Small intestine (tissue), 7 donors: ENCODE results near the gene LRP8. TPM values are rescaled to one million over a fixed set of nuclear protein-coding genes. Genes with fewer than 3 reads are reported as not detected.

ENCODE experiments used
- DNase-seq, 2 donors: peaks; one replicate each; pipeline versions ENCODE4 v3.0.0 to v3.0.0-alpha.2; 2013
- FAIRE-seq: peaks from 2 replicates; lab custom pipeline; 2012; peaks lifted over from hg19 to GRCh38; lab: Jason Lieb, UNC
- H3K27ac ChIP-seq, 3 donors: one replicate each; pipeline ENCODE4 v1.5.1; 2013; ENCODE audit warnings: low read length in 2 of 3, mild to moderate bottlenecking in 2 of 3, control low read depth in 1 of 3, inconsistent platforms in 1 of 3, low read depth in 1 of 3, moderate library complexity in 1 of 3
- H3K27me3 ChIP-seq, 3 donors: one replicate each; pipeline ENCODE4 v1.6.1; 2013; ENCODE audit warnings: low read length in 3 of 3, inconsistent platforms in 1 of 3; ENCODE audit not compliant: control insufficient read depth in 3 of 3, insufficient read depth in 3 of 3
- H3K36me3 ChIP-seq, 3 donors: one replicate each; pipeline ENCODE4 v1.6.1; 2013; ENCODE audit warnings: low read length in 3 of 3, inconsistent platforms in 1 of 3, low read depth in 1 of 3, mild to moderate bottlenecking in 1 of 3, moderate library complexity in 1 of 3; ENCODE audit not compliant: control insufficient read depth in 3 of 3, insufficient read depth in 2 of 3
- H3K4me1 ChIP-seq, 3 donors: one replicate each; pipeline ENCODE4 v1.6.1; 2013; ENCODE audit warnings: low read length in 2 of 3, inconsistent platforms in 1 of 3, low read depth in 1 of 3, mild to moderate bottlenecking in 1 of 3, moderate library complexity in 1 of 3; ENCODE audit not compliant: control insufficient read depth in 3 of 3, insufficient read depth in 2 of 3
- H3K4me3 ChIP-seq, 3 donors: one replicate each; pipeline ENCODE4 v1.5.1; 2013; ENCODE audit warnings: low read length in 3 of 3, control low read depth in 1 of 3, inconsistent platforms in 1 of 3, low read depth in 1 of 3, mild to moderate bottlenecking in 1 of 3, moderate library complexity in 1 of 3
- H3K9me3 ChIP-seq, 2 donors: one replicate each; pipeline ENCODE4 v1.6.1; 2013; ENCODE audit warnings: low read depth in 1 of 2, low read length in 1 of 2; ENCODE audit not compliant: control insufficient read depth in 2 of 2, insufficient read depth in 1 of 2
- WGBS, 3 donors: extraction: QIAGEN DNeasy Blood & Tissue Kit; methylation state at CpG; one replicate each; pipeline ENCODE4 v1.1.7; 2013; 5-methylcytosine and 5-hydroxymethylcytosine counted together
- polyA plus RNA-seq, 4 donors: library from polyadenylated mRNA; stranded (reverse) in 3 of 4; unstranded in 1 of 4; fragments of 200-250 nt in 3 of 4; fragments of 120-200 nt in 1 of 4; gene quantifications; one replicate each; pipeline versions ENCODE4 v1.2.1 to v1.2.3, GENCODE V29; 2013
- donor health status: healthy with polysubstance abuse.
- donor health status: control.
- donor health status: control.
- donor health status: Bipolar disorder and iron deficiency.
- donor health status: healthy.

The LRP8 gene
- polyA plus RNA-seq, 4 donors = 0.27 to 4.5 (median 2.1) TPM; not detected in 1

- WGBS, 3 donors = 72 to 81% (median 80%) methylated on average over 20 of the region's 20 CpGs
Measured at GRCh38 chr1:53319296-53320101, 8.4 kb downstream of the LRP8 start.

GRCh38 chr1:53317646-53318539, 10.0 kb downstream of the LRP8 start:
- FAIRE-seq = no peak
- 88 to 97% (median 91%) methylated on average over 13 of the region's 13 CpGs for WGBS, 3 donors

More at GRCh38 chr1:53319296-53320101, 8.4 kb downstream of the LRP8 start:
- Histone ChIP-seq H3K4me3 (no peak overlapping the region), H3K9me3 (no peaks in the 10 kb centered on the region), H3K36me3 (peaks cover 0 to 7% (median 0%) of the 10 kb centered on the region in 3 donors), H3K4me1 (peaks cover 0 to 16% (median 0%) of the 10 kb centered on the region in 3 donors), H3K27ac (no peak overlapping the region), H3K27me3 (no peaks in the 10 kb centered on the region)
- FAIRE-seq (no peak), DNase-seq (no peak)

GRCh38 chr1:53316766-53317581, 10.9 kb downstream of the LRP8 start:
- WGBS, 3 donors = 71 to 83% (median 79%) methylated on average over 16 to 17 of the region's 17 CpGs
- Histone ChIP-seq H3K27me3 (no peaks in the 10 kb centered on the region), H3K27ac (no peak overlapping the region), H3K4me3 (no peak overlapping the region), H3K9me3 (no peaks in the 10 kb centered on the region), H3K4me1 (peaks cover 0 to 16% (median 0%) of the 10 kb centered on the region in 3 donors), H3K36me3 (peaks cover 0 to 7% (median 0%) of the 10 kb centered on the region in 3 donors)
- DNase-seq = no peak
- no peak for FAIRE-seq

More at GRCh38 chr1:53317646-53318539, 10.0 kb downstream of the LRP8 start:
- H3K4me3 ChIP-seq = no peak overlapping the region
- no peak for DNase-seq
- no peaks in the 10 kb centered on the region for H3K9me3 ChIP-seq
- peaks cover 0 to 7% (median 0%) of the 10 kb centered on the region in 3 donors for H3K36me3 ChIP-seq
- no peak overlapping the region for H3K27ac ChIP-seq
- H3K27me3 ChIP-seq = no peaks in the 10 kb centered on the region
- peaks cover 0 to 16% (median 0%) of the 10 kb centered on the region in 3 donors for H3K4me1 ChIP-seq

GRCh38 chr1:53316424-53316765, 11.5 kb downstream of the LRP8 start:
- DNase-seq (no peak), FAIRE-seq (no peak)
- 55 to 93% (median 75%) methylated on average over 1 of the region's 1 CpG for WGBS, 3 donors
- Histone ChIP-seq H3K27me3 (no peaks in the 10 kb centered on the region), H3K4me1 (peaks cover 0 to 16% (median 0%) of the 10 kb centered on the region in 3 donors), H3K27ac (no peak overlapping the region), H3K9me3 (no peaks in the 10 kb centered on the region), H3K4me3 (no peak overlapping the region), H3K36me3 (peaks cover 0 to 5% (median 0%) of the 10 kb centered on the region in 3 donors)

GRCh38 chr1:53315456-53316423, 12.1 kb downstream of the LRP8 start:
- Histone ChIP-seq H3K27me3 (no peaks in the 10 kb centered on the region), H3K9me3 (no peaks in the 10 kb centered on the region), H3K27ac (no peak overlapping the region), H3K4me1 (peaks cover 0 to 16% (median 0%) of the 10 kb centered on the region in 3 donors), H3K36me3 (peaks cover 0 to 4% (median 0%) of the 10 kb centered on the region in 3 donors), H3K4me3 (no peak overlapping the region)
- 53 to 70% (median 66%) methylated on average over 10 of the region's 10 CpGs for WGBS, 3 donors
- DNase-seq (peak; percentile 35 to 66), FAIRE-seq (no peak)

GRCh38 chr1:53315046-53315445, 12.8 kb downstream of the LRP8 start:
- no peak for FAIRE-seq
- peaks cover 0 to 16% (median 0%) of the 10 kb centered on the region in 3 donors for H3K4me1 ChIP-seq

GRCh38 chr1:53314606-53315005, 13.3 kb downstream of the LRP8 start:
- no peak overlapping the region for H3K4me3 ChIP-seq
- no peaks in the 10 kb centered on the region for H3K9me3 ChIP-seq
- 93 to 96% (median 94%) methylated on average over 4 to 7 of the region's 7 CpGs for WGBS, 3 donors
- H3K4me1 ChIP-seq = peaks cover 0 to 16% (median 0%) of the 10 kb centered on the region in 3 donors
- no peaks in the 10 kb centered on the region for H3K27me3 ChIP-seq
- no peak for FAIRE-seq
- H3K27ac ChIP-seq = no peak overlapping the region
- peaks cover 0 to 4% (median 0%) of the 10 kb centered on the region in 3 donors for H3K36me3 ChIP-seq
- no peak for DNase-seq

More at GRCh38 chr1:53315046-53315445, 12.8 kb downstream of the LRP8 start:
- Histone ChIP-seq H3K27ac (no peak overlapping the region), H3K4me3 (no peak overlapping the region), H3K36me3 (peaks cover 0 to 4% (median 0%) of the 10 kb centered on the region in 3 donors), H3K9me3 (no peaks in the 10 kb centered on the region), H3K27me3 (no peaks in the 10 kb centered on the region)
- 91 to 100% (median 97%) methylated on average over 3 of the region's 3 CpGs for WGBS, 3 donors
- DNase-seq = no peak
